HG03045 (cell line): ENCODE data around the gene HSP90AB1.

ENCODE experiments used
- ATAC-seq: cut with Tn5 transposase; IDR thresholded peaks from one replicate; pipeline ENCODE4 v1.9.1; 2021; ENCODE audit warnings: mild to moderate bottlenecking, moderate library complexity; ENCODE audit not compliant: unreplicated experiment

Gene HSP90AB1

GRCh38 chr6:44278774-44279697, 32.1 kb downstream of the HSP90AB1 start:
- ATAC-seq: no peak

- no peak for ATAC-seq
Observed at GRCh38 chr6:44284121-44284520, 37.2 kb downstream of the HSP90AB1 start.

- ATAC-seq: no peak
Observed at GRCh38 chr6:44284867-44285266, 38.0 kb downstream of the HSP90AB1 start.

GRCh38 chr6:44285552-44286284, 38.8 kb downstream of the HSP90AB1 start:
- ATAC-seq: no peak

GRCh38 chr6:44286285-44286565, 39.3 kb downstream of the HSP90AB1 start:
- no peak for ATAC-seq

- no peak for ATAC-seq
Observed at GRCh38 chr6:44286747-44287146, 39.8 kb downstream of the HSP90AB1 start.

DNA sequence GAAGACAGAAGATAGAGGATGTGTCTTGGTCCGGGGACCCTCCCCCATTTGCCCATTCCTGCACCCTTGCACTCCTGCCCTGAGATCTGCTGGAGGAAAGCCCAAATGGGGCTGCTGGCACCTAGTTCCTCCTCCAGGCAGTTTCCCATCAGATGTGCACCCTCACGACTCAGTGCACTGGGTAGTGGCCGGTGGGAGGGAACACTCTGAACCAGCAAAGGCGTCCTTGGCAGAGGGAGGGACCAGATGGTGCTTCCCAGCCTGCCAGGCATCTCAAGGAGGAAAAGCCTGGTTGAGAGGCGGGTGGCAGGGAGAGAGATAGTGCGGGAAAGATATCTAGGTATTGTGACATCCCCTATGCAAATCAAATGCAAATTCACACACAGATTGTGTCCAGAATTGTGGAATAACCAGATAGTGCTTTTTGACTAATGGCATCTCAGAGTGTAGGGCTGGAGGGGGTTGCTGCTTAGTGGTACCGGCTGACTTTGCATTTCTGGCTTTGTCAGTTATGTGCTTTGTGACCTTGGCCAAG, 42.9 kb downstream of the HSP90AB1 start:
- ATAC-seq: no peak

- ATAC-seq: no peak
Observed at GRCh38 chr6:44291841-44292240, 44.9 kb downstream of the HSP90AB1 start.

DNA sequence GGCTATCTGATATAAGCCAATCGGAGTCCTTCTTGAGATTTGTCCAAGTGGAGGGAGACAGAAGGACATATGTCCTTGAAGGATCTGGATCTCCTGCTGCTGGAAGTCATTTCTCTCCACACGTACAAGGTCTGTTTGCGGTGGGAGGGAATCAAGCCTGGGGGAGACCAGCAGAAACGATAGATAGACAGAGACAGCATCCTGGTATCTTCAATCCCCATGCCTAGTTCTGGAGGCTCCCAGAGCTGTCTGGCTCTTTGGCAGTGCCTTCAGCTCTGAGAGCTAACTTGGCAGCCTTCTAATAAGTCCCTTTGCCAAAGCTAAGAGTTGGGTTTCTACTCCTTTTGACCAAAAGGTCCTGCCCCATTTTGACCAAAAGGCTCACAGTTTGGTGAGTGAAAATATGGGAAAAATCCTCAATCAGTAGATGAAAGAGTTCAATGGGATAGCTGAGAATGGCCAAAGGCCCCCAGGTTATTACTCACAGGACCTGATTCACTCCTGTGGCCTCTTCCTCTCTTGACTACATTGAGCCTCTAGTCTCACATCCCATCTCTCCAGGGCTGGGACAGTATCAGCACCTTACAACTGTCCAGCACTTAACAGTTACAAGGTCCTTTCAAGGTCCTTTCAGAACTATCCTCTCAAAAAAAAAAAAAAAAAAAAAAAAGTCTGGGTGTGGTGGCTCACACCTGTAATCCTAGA, 45.9 kb downstream of the HSP90AB1 start:
- ATAC-seq: no peak

GRCh38 chr6:44294832-44295791, 48.2 kb downstream of the HSP90AB1 start:
- ATAC-seq: no peak

GRCh38 chr6:44297063-44298038, 50.5 kb downstream of the HSP90AB1 start:
- ATAC-seq: no peak

DNA sequence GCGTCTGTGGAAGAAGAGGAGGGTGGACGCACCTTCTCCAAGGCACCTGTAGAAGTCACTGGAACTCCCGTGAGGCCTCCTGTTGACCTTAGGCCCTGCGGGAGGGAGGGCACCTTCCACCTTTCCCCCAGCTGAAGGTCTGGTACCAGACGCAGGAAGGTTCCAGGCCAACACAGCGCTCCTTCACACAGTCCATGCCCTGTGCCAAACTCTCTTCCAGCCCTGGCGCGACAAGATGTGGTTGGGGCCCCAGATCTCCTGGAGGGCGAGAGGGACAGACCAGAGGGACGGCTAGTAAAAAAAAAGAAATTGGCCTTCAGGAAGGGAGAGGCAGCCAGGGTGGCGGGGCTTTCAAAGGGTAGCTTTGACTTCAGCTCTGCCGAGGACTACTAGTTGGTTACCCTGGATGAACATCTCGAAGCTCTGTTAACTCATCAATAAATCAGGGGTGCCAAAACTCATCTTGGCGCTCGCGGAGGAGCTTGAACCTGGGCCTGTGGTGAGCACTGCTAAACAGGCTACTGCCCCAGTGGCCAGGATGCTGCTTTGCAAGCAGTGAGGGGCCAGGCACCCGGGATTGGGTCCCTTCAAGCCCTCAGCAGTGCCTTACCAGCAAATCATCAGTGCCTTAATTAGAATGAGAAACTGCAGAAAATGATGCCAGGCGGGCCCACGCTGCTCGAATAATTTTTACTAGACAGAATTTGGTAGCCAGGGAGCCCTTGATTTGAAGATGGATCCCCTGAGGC, 51.3 kb downstream of the HSP90AB1 start:
- no peak for ATAC-seq

DNA sequence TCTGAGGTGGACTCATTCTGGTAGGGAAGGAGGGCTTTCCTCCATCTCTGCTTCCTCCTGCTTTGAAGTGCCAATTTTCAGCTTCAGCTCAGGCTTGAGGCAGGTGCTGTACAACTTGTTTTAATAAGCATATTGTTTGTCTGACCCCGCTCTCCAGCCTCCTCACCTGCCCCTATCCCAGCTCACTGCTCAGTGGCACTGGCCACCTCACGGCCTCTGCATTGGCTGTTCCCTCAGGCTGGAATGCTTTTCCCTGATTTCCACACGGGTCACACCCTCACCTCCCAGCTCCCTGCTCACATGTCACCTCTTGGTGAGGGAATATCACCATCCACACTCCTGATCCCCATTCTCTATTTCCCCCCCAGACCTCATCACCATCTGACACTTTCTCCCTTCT, 52.0 kb downstream of the HSP90AB1 start:
- ATAC-seq: no peak

DNA sequence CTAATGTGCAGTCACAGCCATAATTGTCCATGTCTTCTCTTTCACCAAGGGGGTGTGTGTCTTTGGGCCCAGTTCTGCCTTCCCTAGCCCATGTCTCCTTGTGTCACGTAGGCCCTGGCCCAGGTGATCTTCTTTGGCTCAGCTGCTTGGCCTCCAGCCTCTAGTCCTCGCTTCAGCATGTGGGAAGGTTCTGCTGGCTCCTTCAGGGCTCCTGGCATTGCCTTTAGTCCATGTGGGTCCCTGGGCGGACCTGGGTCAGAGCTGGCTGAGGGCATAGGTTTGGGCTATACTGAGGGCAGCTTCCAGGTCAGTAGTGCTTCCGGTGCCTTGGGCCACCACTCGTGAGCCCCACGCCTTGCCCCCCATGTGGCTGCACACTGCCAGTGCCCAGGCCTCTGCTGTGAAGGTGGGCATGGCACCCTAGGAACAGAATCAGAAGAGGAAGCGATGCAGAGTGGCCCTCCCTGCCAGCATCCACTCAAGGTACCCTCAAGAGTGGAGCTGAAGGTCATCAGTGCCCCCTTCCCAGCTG, 53.5 kb downstream of the HSP90AB1 start:
- ATAC-seq: no peak

DNA sequence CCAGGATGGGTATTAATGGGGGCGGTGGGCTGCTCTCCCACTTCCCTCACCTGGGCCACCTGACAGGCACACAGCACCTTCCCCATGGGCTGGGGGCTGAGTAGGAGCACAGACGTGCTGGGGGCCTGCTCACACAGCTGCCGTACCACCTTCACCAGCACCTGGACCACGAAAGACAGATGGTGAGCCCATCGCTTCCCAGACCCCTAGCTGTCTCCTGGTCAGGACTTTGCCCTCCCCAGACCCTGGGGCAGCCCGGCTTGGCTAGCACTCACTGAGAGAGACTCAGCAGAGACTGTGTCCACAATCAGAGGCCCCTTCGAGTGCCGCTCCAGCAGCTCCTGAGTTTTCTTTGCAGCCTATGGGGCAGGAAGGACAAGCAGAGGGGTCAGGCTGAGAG, 54.2 kb downstream of the HSP90AB1 start:
- ATAC-seq: no peak

DNA sequence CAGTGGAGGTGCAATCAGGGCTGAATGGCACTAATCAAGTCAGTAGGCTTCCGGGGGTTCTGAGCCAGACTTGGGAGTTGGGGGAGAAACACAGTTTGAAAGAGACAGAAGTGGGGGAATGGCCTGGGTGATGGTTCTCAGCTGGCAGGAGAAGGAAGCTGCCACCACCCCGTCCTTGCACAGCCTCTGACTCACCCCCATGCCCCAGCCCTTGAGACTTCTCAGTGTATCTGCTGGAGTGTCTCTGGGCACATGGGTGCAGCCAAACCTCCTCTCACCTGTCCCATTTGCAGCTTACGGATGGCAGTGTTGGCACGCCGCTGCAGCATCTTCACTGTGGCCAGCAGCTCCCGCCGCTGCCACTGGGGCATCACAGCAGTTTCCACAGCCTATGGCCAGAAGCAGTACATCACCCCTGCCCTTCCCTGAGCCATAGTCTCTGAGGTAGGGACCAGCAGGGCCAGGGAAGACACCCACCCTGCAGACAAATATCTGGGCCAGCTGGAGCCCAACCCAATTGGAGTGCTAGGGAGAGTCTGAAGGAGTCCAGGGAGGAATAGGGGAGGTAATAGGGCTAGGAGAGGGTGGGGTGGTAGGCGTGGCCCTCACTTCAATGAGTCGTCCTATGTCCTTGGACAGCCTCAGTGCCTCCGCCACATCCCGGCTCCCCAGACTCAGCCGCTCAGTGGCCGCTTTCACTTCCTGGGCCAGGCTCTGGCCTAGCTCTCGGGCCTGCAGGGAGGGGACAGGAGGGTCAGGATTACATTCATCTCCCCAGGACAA, 55.1 kb downstream of the HSP90AB1 start:
- no peak for ATAC-seq

DNA sequence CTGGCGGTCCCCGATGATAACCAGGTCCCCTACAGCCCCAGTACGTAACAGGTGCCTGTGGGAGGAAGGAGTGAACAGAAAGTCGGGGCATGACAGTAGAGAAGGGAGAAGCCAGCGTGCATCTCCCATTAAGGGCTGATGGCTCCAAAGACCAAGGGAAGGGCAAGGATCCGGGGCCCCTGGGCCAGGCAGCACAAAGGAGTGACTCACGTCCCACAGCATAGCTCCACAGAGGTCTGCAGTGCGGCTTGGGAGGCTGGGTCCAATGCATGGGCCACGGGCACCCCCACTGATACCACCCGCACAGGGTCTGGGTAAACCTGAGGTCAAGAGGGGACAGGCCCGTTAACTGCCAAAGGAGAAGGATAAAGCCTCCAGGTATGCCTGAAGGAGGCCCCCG, 56.0 kb downstream of the HSP90AB1 start:
- ATAC-seq: no peak
